Small intestine (tissue), 4 donors: ENCODE data around the gene PVR. TPM values are rescaled to one million over a fixed set of nuclear protein-coding genes. Genes with fewer than 3 reads are reported as not detected.

ENCODE experiments used
- polyA plus RNA-seq, 4 donors: library from polyadenylated mRNA; stranded (reverse) in 3 of 4; unstranded in 1 of 4; fragments of 200-250 nt in 3 of 4; fragments of 120-200 nt in 1 of 4; gene quantifications; one replicate each; pipeline versions ENCODE4 v1.2.1 to v1.2.3, GENCODE V29; 2013
- donor health status: healthy with polysubstance abuse.
- donor health status: Bipolar disorder and iron deficiency.
- donor health status: healthy.

PVR gene
- polyA plus RNA-seq, 4 donors, result 19.9 to 96.6 (median 24.1) TPM

Other genes with a start within 250 kb of the PVR start
- 1 to 10 TPM in 3 of 4 donors, under 1 TPM in 1; 0.54 to 5.8 (median 1.3) TPM for gene ZNF285, start 242.3 kb upstream of the PVR start, polyA plus RNA-seq
- gene ZNF229, start 195.4 kb upstream of the PVR start, polyA plus RNA-seq, result 1 to 10 TPM in 3 of 4 donors, under 1 TPM in 1; 0.27 to 9.2 (median 1.8) TPM
- 10 to 100 TPM in 1 of 4 donors, 1 to 10 TPM in 3; 4.6 to 11.4 (median 6.2) TPM for gene ZNF180, start 143.4 kb upstream of the PVR start, polyA plus RNA-seq
- 10 to 100 TPM in 2 of 4 donors, 1 to 10 TPM in 1, under 1 TPM in 1; 0.19 to 28.4 (median 10.6) TPM for gene CEACAM20, start 114.2 kb upstream of the PVR start, polyA plus RNA-seq
- 10 to 100 TPM in 3 of 4 donors, 1 to 10 TPM in 1; 5.8 to 54.3 (median 17.3) TPM for gene IGSF23, start 30.3 kb upstream of the PVR start, polyA plus RNA-seq
- 10 to 100 TPM in 3 of 4 donors, 1 to 10 TPM in 1; 4.3 to 53.0 (median 21.6) TPM for gene CEACAM19, start 27.6 kb downstream of the PVR start, polyA plus RNA-seq
- under 1 TPM in 1 of 4 donors, not detected in 3; 0.07 TPM for gene CEACAM16, start 55.2 kb downstream of the PVR start, polyA plus RNA-seq
- gene BCL3, start 104.8 kb downstream of the PVR start, polyA plus RNA-seq, result 100 to 1,000 TPM in 2 of 4 donors, 10 to 100 TPM in 2; 48.6 to 136 (median 77.3) TPM
- gene CBLC, start 134.0 kb downstream of the PVR start, polyA plus RNA-seq, result 100 to 1,000 TPM in 2 of 4 donors, 10 to 100 TPM in 2; 54.0 to 162 (median 92.3) TPM
- gene BCAM, start 165.2 kb downstream of the PVR start, polyA plus RNA-seq, result 100 to 1,000 TPM in 1 of 4 donors, 10 to 100 TPM in 1, 1 to 10 TPM in 2; 2.9 to 136 (median 18.5) TPM
- 100 to 1,000 TPM in 2 of 4 donors, 10 to 100 TPM in 2; 72.5 to 153 (median 100) TPM for gene NECTIN2, start 202.4 kb downstream of the PVR start, polyA plus RNA-seq
- gene TOMM40, start 247.3 kb downstream of the PVR start, polyA plus RNA-seq, result 10 to 100 TPM; 24.6 to 82.7 (median 29.0) TPM